Measurements from ENCODE around the gene MYH14. TPM values are rescaled to one million over a fixed set of nuclear protein-coding genes. Genes with fewer than 3 reads are reported as not detected.

MYH14 gene
- total and polyA plus RNA-seq, 2 of the 13 experiments (the other 11 are each of a cell fraction or from before 2014, with no cell fraction given) = 5.5 to 5.8 TPM

- no peak for TF ChIP-seq MLXIP (CRISPR knock-in tag; IDR thresholded peaks at IDR 0.05; ENCODE audit: borderline replicate concordance)
Observed at GRCh38 chr19:50174100-50174793, 29.2 kb upstream of the MYH14 start (continued).

GRCh38 chr19:50175924-50176323 is 27.5 kb upstream of the MYH14 start:
- Histone ChIP-seq H3K27ac (ENCODE audit: extremely low read length, insufficient read depth, low read length) (no peak overlapping the region), H3K9me3 (ENCODE audit: low read length) (no peaks in the 10 kb centered on the region), H3K79me2 (ENCODE audit: insufficient read depth, low read length) (no peaks in the 10 kb centered on the region), H3K4me1 (ENCODE audit: insufficient read depth, low read length) (no peaks in the 10 kb centered on the region), H3K27me3 (ENCODE audit: control insufficient read depth in 1 of 2, insufficient read depth in 2 of 2, low read length in 2 of 2) (peaks cover 0 to 2% of the 10 kb centered on the region in 2 experiments; a peak in 1 of 5 replicates), H4K20me1 (ENCODE audit: insufficient read depth, low read length) (no peaks in the 10 kb centered on the region), H3K4me2 (ENCODE audit: low read depth, low read length) (no peak overlapping the region), H2AFZ (ENCODE audit: low read length) (no peak overlapping the region), H3K4me3 (replicated peaks in 1 of 3; ENCODE audit: insufficient read depth in 1 of 3, low read depth in 2 of 3, low read length in 3 of 3) (no peak overlapping the region), H3K36me3 (replicated peaks in 1 of 2; ENCODE audit: control insufficient read depth in 1 of 2, insufficient read depth in 2 of 2, low read length in 2 of 2) (no peaks in the 10 kb centered on the region), H3K9ac (ENCODE audit: insufficient read depth, low read depth, low read length) (no peak overlapping the region)
- no peak for DNase-seq (ENCODE audit: low spot score)
- no TSS peak for BruUV-seq (replicated peaks)
- intact Hi-C loops (cut with micrococcal nuclease; ENCODE audit: unreplicated experiment) = no loop called here
- 82% methylated on average over 8 of the region's 10 CpGs for WGBS (ENCODE audit: low lambda C conversion rate)
- no peak for ATAC-seq
- TF ChIP-seq GABPB1 (CRISPR knock-in tag; IDR thresholded peaks at IDR 0.05) (peak; percentile 24; the same call in 1 of the 2 replicates), ZNF101 (CRISPR knock-in tag; IDR thresholded peaks at IDR 0.05; ENCODE audit: borderline replicate concordance, low read depth) (no peak), E2F2 (CRISPR knock-in tag; IDR thresholded peaks at IDR 0.05; ENCODE audit: borderline replicate concordance) (no peak), STAT5B (CRISPR knock-in tag; IDR thresholded peaks at IDR 0.05) (no peak), ZNF646 (CRISPR knock-in tag; IDR thresholded peaks at IDR 0.05) (no peak), ZSCAN12 (CRISPR knock-in tag; IDR thresholded peaks at IDR 0.05) (no peak), NFYB (CRISPR knock-in tag; IDR thresholded peaks at IDR 0.05) (peak; percentile 52; the same call in 1 of the 2 replicates), NFYC (CRISPR knock-in tag; IDR thresholded peaks at IDR 0.05) (peak; percentile 54; the same call in 1 of the 2 replicates), DBP (CRISPR knock-in tag; IDR thresholded peaks at IDR 0.05; ENCODE audit: not compliant biosample characterization) (no peak)
- no peak for FAIRE-seq
- in situ Hi-C loops (cut with HindIII; ENCODE audit: extremely low pct_ligation_motif_present, low pct_unique_long_range_greater_than_20kb) = no loop called here
- POLR2A ChIA-PET = no interaction called here
- CTCF ChIA-PET (ENCODE audit: low intra/inter-chr PET ratio, low total read pairs) = no interaction called here
